Astrocyte of the cerebellum (primary cell): ENCODE measurements around the gene SENP6.
"Not testable (repeated sequence)": the region's sequence is repeated elsewhere in the genome, so short reads cannot be mapped to it uniquely, and the experiment has no call there.

Experiments
- DNase-seq: peaks from one replicate; pipeline ENCODE4 v3.0.0-alpha.2; 2011; ENCODE audit warnings: low read depth
- H3K4me3 ChIP-seq: 2 replicates; pipeline ENCODE4 v1.5.1; 2011; ENCODE audit warnings: mild to moderate bottlenecking, low read depth, low read length, moderate library complexity
- CTCF ChIP-seq: IDR thresholded peaks from 2 replicates; pipeline ENCODE4 v1.5.1; 2012; ENCODE audit warnings: low read length, low read depth, moderate library complexity, mild to moderate bottlenecking; ENCODE audit errors: missing control alignments
- in situ Hi-C: cut with HindIII; loops from 2 replicates; pipeline ENCODE4 v1.10.0; 2017; ENCODE audit warnings: low sequenced_read_pairs

Gene SENP6

GRCh38 chr6:75687535-75687934 is 85.9 kb downstream of the SENP6 start:
- DNase-seq, H3K4me3 ChIP-seq, in situ Hi-C loops: not testable (repeated sequence)
- TF ChIP-seq CTCF, result peak; percentile 14

- in situ Hi-C loops, H3K4me3 ChIP-seq, DNase-seq: not testable (repeated sequence)
Observed at GRCh38 chr6:75687937-75688336, 86.3 kb downstream of the SENP6 start.

- TF ChIP-seq CTCF, result no peak
- in situ Hi-C loops, result no loop called here
- no peak for DNase-seq
- no peak overlapping the region for H3K4me3 ChIP-seq
Observed at GRCh38 chr6:75689576-75689975, 87.9 kb downstream of the SENP6 start.

GRCh38 chr6:75691012-75691411 is 89.3 kb downstream of the SENP6 start:
- in situ Hi-C loops, result no loop called here
- no peak for TF ChIP-seq CTCF
- DNase-seq, result no peak
- no peak overlapping the region for H3K4me3 ChIP-seq

GRCh38 chr6:75693534-75693933 is 91.9 kb downstream of the SENP6 start:
- DNase-seq, result no peak
- in situ Hi-C loops, result no loop called here
- no peak overlapping the region for H3K4me3 ChIP-seq
- peak; percentile 4 for TF ChIP-seq CTCF

GRCh38 chr6:75694406-75694805 is 92.7 kb downstream of the SENP6 start:
- no peak for DNase-seq
- in situ Hi-C loops, result no loop called here
- TF ChIP-seq CTCF, result no peak
- H3K4me3 ChIP-seq, result no peak overlapping the region

- in situ Hi-C loops, H3K4me3 ChIP-seq, DNase-seq: not testable (repeated sequence)
Observed at GRCh38 chr6:75708334-75708733, 106.7 kb downstream of the SENP6 start.

GRCh38 chr6:75711173-75711572 is 109.5 kb downstream of the SENP6 start:
- H3K4me3 ChIP-seq, result no peak overlapping the region
- in situ Hi-C loops, result no loop called here
- no peak for TF ChIP-seq CTCF
- DNase-seq, result no peak
